ENCODE measurements around the gene SLC25A13.

Gene SLC25A13

DNA sequence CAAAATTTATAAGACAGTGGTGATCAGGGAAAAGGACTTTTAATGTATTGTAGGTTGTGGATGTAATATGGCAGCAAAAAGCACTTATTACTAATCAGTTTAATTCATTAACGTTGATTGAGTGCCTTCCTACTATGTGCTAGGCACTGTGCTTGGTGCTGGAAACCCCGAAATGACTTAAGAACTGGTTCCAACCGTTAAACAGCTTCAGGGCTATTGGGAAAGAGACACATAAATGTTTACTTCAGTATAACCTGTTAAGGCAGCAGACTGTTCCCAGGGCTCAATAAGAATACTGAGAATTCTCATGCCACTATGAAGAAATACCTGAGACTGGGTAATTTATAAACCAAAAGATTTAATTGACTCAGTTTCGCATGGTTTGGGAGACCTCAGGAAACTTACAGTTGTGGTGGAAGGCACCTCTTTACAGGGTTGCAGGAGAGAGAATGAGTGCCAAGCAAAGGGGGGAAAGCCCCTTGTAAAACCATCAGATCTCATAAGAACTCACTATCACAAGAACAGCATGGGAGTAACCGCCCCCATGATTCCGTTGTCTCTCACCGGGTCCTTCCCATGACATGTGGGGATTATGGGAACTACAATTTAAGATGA, 1.1 kb upstream of the SLC25A13 start:
- no peak for DNase-seq (ENCODE audit: low read depth)

DNA sequence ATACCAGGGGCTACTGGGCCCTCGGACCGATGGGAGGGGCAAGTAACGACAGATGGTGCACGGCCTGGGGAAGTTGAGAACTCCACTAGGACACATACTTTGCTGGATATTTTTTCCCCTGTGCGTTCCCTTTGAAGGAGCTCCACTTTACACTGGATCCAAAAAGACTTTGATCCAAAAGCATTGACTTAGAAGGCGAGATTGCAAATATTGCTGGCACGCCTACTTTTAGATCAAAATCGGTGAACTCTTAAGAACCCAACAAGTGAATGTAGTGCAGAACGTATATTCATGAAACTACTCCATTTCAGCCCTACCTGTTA, 436 bp upstream of the SLC25A13 start:
- DNase-seq (ENCODE audit: low read depth), result no peak

DNA sequence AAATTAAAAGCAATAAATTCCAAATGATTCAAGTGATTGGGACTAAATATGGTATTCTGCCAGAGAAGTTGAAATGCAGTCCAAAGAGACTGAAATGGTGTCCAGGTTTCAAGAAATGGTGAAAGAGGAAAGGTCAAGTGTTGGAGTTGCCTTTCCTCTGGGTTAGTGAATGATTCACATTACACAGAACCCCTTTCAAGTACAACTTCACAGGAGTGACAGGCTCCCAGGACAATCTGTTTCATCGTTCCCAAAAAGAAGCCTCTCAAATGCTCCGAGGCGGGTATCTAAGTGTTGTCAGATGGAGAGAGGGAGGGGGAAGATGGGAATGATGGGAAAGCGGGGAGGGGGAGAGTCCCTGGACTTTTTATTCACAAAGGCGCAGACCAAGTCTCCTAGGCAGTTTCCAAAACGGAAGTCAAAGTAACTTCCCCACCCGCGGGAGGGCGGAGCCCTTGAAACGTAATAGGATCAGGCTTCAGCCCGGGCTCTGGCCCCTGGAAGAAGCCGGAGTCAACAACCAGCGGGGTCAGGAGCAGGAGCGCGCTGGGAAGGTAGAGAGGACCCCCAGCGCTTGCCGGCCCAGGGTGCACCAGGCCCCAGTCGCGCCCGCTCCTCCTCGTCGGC, 754 bp downstream of the SLC25A13 start:
- peak; percentile 35 for DNase-seq (ENCODE audit: low read depth)

DNA sequence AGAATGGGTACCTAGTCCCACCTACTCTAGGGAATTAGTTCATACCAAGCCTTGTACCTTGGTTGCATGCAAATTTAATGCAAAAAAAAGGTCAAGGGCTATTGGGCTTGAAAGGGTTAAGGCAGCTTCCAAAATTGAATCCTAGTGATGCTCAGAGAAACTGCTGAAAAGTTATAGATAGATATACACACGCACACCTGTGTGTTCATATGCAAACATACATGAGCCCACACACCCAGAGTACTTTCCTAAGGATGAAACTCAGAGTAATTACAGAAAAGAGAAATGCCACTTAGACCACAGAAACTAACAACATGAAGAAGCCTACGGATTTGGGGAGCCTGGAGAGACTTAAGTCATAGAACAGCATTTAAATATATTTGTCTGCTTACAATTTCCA, 1.5 kb downstream of the SLC25A13 start:
- no peak for DNase-seq (ENCODE audit: low read depth)

DNA sequence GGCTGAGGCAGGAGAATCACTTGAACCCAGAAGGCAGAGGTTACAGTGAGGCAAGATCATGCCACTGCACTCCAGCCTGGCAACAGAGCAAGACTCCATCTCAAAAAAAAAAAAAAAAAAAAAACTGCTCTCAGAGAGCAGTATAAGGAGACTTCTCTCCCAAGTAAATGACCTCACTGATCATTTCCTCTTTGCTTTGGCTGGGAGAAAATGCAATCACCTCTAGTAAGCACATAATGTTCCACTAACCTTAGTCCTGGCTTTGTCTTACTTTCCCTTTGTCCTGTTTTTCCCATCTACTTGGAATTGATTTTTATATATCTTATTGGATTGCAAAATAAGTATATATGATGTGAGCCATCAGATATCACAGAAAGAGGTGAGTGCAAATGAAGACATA, 2.5 kb downstream of the SLC25A13 start:
- no peak for DNase-seq (ENCODE audit: low read depth)

DNA sequence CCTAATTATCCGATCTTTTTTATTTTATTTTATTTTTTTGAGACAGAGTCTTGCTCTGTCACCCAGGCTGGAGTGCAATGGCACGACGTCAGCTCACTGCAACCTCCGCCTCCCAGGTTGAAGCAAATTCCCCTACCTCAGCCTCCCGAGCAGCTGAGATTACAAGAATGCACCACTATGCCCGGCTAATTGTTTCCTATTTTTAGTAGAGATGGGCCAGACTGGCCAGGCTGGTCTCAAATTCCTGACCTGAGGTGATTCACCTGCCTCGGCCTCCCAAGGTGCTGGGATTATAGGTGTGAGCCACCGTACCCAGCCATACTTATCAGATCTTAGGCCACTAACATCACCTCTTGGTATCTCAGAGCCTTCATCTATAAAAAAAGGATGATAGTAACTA, 4.9 kb downstream of the SLC25A13 start:
- no peak for DNase-seq (ENCODE audit: low read depth)

DNA sequence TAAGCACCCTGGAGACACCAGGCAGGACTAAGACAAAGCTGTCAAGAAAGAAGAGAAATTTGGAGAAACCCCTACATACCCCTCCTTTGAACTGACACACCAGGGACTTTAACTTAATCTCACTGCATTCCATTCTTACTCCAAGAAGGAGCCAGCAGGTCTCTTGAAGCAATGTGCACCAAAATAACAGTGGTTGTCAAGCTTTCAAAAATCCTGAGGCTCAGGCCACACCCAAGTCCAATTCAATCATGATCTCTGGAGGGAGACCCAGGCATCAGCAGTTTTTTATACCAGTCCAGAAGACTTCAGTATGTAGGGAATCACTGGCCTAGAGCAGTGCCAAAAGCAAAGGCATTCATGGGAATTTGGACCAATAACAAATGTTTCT, 6.8 kb downstream of the SLC25A13 start:
- no peak for DNase-seq (ENCODE audit: low read depth)

DNA sequence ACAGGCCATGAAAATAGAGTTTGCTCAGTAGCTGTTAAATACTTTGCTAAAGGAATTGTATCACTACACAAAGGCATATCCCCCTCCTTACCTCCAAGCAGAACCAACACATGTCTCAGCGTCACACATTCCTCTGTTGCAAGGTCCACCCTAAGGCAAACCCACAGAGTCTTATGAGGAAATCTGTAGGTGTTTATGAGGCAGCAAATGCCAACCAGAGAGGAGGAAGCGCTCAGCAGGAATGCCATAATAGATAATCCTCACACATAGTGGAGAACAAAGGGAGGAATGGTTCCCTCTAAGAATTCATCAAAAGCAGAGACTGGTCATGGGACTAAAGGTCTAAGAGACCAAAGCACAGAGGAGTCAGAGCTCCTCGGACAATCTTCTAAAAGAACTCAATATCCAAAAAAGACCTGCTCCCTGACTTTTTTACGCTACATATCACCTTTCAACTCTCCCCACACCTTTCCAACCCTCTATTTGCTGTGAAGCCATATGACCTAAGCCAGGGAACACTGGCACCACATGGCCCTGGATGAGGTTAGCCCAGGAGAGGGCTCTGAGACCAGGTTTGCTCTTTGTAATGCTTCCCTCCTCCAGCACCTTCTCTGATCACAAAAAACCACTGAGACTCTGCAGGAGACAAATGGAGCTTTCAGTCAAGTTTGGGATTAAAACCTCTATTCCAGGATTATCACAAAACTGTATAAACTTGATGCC, 7.3 kb downstream of the SLC25A13 start:
- no peak for DNase-seq (ENCODE audit: low read depth)

DNA sequence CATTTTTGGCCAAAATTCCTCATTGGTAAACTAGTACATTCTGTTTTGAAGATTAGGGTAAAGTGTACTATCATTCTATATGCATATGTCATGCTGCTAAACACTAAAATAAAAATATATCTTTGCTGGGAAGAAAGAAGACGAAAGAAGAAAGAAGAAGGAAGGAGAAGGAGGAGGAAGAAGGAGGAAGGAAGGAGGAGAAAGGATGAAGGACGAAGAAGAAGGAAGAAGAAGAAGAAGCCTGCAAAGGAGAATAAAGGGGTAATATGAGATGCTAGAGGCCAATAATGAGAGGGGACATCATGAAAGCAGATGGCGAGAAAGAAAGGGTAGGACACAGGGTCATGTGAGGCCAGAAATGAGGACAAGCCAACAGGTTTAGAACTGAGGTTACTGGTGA, 8.0 kb downstream of the SLC25A13 start:
- no peak for DNase-seq (ENCODE audit: low read depth)

DNA sequence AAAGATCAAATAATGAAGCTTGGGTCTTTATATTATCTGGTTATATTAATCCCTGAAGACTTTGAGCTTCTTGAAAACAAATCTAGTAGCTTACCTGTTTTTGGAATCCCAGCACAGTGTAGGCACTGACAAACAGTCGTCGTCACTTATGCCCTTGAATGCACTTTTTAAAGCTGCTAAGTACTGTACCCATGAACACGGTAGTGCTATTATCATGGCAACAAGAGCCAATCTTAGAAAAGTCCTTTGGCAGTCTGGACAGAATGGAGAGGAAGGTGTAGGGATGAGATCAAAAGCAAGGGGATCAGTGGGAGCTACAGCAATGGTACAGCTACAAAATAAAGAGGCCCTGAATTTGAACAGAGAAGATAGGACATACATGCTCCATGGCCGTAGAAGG, 9.4 kb downstream of the SLC25A13 start:
- DNase-seq (ENCODE audit: low read depth), result no peak

DNA sequence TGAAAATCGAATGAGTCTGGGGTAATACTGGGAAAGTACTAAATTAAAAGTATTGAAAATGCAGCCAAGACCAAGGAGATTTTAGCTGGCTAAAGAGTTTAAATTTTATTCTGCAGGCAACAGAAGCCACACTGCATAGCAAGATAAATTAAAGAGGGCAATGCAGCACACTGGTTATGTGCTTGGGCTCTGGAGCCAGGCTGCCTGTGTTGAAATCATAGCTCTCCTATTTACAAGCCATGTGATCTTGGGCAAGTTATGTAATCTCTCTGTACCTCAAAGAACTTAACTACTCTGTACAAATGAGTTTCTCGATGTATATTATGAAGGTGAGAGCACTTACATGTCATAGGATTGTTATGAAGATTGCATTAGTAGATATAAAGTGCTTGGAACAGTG, 9.9 kb downstream of the SLC25A13 start:
- no peak for DNase-seq (ENCODE audit: low read depth)

DNA sequence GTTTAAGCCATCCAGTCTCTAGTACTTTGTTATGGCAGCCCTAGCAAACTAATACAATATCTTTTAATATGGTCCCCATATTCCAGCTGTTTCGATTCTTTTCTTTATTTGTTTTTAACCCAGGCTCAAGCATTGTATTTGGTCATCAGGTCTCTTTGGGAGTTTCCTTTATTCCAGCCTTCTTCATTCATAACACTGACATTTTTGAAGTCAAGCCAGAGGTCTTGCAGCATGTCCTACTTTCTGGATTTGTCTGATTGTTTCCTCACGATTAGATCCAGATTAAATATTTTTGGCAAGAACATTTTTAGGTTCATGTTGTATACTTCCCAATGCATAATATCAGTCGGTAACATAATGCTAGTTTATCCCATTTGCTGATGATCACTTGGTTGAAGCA, 11.8 kb downstream of the SLC25A13 start:
- no peak for DNase-seq (ENCODE audit: low read depth)

DNA sequence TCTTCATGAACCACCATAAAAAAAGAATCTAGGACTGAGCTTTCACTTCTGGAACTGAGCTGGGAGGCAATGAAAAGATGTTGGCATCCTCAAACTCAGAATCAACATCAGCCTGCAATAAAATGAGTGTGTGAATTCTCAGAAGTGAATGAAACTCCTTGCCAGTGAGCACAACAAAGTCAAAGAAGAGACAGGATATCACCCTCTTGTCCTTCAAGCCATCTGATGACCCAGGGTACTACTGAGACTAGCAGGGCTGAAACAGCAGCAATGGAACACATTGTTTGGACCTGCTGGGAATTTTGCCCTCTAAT, 13.0 kb downstream of the SLC25A13 start:
- DNase-seq (ENCODE audit: low read depth), result no peak

DNA sequence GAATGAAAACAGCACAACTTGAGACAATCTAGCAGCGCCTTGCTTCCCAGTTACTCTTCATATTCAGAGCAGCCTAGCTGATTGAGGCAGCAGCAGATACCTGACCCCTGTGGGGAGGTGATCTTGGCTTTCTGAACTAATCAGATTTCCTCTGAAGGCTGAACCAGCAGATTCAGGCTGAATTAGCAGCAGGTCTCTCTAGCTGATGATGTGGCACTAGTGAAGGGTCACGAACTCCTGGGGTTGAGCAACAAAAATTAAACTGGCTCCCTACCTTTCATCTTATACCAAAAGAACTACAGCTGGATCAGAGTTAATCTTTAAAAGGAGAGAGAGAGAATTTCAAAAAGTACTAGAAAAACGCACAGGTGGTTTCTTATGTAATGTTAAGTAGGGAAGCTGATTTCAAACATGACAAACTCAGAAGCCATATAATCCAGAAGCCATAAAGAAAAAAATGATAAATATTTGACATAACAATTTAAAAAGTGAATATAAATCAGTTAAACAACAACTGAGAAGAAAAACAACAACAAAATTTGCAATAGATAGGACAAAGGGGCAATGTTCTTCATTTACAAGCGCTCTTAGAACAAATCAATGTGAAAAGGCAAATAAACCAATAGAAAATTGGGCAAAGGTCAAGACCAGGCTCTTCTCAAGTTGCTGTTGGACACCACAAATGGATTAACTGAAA, 13.5 kb downstream of the SLC25A13 start:
- DNase-seq (ENCODE audit: low read depth), result no peak

DNA sequence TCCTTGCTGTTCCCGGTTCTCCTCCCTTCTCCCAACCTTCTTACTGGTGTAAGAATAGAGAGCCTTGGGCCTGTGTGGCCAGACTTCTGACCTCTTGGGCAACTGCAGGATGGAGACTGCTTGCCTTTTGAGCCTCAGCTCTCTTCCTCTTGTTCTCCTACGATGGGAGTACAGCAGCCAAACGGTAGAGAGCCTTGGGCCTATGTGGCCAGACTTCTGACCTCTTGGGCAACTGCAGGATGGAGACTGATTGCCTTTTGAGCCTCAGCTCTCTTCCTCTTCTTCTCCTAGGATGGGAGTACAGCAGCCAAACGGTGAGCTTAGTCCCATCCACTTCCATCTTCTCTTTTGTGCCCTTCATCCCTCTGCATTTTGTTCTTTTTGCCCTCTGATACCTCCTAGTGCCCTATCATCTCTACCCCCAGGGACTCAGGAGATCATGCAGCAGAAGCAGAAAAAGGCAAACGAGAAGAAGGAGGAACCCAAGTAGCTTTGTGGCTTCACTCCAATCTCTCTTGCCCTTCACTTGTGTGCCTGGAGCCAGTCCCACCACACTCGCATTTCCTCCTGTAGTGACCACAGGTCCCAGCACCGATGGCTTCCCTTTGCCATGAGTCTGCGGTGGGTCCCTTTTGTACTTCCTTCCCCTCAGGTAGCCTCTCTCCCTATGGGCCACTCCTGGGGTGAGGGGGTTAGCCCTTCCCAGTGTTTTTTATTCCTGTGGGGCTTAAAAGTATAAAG, 15.3 kb downstream of the SLC25A13 start:
- DNase-seq (ENCODE audit: low read depth), result no peak

DNA sequence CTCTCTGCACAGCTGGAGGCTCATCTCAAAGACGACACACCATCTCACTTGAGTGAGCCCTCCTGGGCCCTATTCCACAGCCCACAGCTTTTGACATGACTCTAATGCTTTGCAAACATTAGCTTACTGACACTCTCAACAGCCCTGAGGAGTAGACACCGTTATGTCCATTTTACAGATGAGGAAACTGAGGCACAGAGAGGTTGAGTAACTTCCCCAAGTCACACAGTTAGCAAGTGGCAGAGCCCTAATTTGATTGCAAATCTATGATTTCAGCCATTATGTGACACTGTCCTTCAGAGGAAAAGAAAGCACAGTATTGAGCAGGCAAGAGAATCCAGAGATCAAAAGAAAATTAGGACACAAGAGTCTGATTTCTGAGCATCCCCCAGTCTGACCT, 16.0 kb downstream of the SLC25A13 start:
- DNase-seq (ENCODE audit: low read depth), result no peak

DNA sequence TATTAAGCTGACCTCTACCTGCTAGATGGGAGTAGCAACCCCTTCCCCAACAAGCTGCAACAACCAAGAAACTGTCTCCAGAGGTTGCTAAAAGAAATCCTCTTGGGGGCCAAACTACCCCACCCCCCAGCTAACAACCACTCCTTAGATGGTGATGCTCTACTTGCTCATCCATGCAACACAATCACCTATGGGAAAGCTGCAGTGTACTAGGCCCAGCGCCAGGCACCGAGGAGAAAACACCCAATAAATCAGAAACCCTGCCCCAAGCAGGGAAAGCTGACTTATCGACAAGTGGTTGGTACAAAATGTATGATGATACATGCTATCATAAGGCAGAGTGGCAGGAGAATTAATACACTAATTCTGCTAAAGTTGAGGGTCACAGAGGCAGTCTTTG, 17.3 kb downstream of the SLC25A13 start:
- no peak for DNase-seq (ENCODE audit: low read depth)

DNA sequence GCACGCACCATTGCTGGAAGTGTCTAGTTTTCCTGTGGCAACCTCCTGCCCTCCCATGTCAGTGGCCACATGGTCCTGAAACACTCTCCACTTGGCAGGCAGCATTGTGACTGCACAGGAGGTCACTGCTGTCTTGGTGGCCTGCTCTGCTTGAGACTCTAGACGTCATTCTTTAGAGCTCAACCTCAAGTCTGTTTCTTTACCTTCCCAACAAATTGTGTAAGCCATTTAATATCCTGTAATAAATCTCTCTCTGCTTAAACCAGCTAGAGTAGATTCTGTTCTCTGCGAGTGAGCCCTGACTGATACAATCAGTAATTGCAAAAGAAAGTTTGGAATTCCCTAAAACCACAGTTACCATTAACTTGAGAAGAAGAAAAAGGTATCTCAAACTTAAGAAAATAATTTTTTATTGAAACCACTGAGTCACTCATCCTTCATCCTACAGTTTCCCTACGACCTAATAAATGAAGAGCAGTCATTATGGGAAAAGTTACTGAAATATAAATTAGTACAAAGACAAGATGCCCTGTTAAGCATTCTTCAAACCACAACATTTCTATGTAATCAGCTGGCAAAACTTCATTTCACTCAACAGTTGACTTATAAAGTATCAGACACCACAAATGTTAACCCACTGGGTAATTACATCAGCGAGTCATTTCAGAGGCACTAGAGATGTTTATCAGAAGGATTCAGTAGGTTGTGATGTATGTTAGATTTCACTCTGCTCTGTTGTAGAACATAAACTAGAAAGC, 18.0 kb downstream of the SLC25A13 start:
- no peak for DNase-seq (ENCODE audit: low read depth)

DNA sequence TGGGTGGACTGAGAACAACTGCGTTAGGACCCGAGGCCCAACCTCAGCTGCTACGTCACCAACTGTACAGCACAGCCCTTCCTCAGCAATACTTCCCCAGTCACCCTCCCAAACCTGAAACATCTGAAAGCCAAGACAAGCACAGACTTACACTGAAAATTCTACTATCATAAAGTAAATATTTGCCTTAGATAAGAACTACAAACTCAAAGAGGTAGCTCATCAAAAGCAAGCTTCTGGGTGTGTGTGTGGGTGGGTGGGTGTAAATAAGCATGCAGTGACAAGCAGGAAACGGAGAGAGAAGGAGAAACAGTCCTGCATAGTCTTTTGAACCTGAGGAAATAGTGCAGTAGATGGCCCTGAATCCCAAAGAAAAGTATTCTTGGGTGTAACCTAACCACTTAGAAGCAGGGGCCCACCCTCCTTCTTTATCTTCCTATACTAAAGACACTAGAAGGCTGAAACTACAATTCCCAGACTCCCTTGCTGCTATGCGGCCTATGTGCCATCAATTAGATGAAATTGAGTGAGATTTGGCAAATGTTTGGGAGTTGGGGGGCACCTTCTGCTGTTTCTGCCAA, 18.7 kb downstream of the SLC25A13 start:
- no peak for DNase-seq (ENCODE audit: low read depth)

DNA sequence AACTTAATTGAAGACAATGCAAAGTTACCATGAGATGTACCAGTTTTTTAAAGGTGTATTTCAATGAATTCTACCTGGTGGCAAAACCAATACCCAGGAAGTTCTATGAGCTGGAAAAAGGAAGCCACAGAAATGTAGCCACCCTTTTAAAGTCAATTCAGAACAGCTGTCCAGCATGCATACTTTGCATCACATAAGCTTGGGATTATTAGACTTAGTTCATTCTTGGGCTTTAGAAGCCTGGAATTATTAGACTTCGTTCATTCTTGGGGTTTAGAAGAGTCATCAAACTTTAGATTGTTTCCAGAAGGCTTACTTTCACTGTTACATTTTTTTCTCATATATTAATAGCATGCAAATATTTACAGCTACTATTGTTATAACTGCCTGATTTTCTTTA, 20.9 kb downstream of the SLC25A13 start:
- DNase-seq (ENCODE audit: low read depth), result no peak

DNA sequence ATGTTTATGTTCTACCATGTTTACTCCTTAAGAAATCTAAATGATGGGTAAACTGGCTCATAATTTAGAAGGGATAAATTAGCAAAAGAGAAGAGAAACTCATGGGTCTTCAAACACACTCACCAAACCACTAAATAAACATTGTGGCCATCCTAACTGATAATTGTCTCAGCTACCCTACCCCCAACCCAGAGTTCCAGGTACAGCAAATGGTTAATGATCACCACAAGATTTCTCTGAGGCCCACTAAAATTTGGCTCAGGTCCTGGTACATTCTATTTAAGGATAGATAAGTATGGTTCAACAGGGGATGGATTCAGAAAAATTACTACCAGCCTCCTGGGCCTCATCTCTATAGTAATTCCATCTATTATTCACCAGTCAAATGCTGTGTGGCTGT, 21.4 kb downstream of the SLC25A13 start:
- no peak for DNase-seq (ENCODE audit: low read depth)

DNA sequence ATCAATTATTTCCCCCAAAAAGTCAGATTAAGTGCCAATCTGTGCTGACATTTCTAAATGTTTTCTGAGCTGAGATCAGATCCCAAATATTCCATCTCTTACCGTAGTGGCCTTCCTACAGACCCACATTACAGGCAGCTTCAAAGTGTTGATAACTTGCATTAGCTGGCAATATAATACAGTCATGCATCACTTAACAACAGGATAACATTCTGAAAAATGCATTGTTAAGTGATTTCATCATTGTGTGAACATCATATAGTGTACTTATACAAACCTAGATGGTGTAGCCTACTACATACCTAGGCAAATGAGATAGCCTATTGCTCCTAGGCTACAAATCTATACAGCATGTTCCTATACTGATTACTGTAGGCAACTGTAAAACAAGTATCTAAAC, 22.4 kb downstream of the SLC25A13 start:
- DNase-seq (ENCODE audit: low read depth), result no peak

All from stimulated activated CD8-positive, alpha-beta memory T cell treated with anti-CD3 and anti-CD28 coated beads, Interleukin-7, amount 100 ng/mL, for 24 hours (primary cell).